Astrocyte (in vitro differentiated cells and primary cell): ENCODE results near the gene KDELR1. TPM values are rescaled to one million over a fixed set of nuclear protein-coding genes. Genes with fewer than 3 reads are reported as not detected.

Experiments
- DNase-seq: peaks from one replicate; pipeline ENCODE4 v3.0.0-alpha.2; 2010; ENCODE audit warnings: low read depth
- FAIRE-seq: peaks from 2 replicates; lab custom pipeline; 2011; peaks lifted over from hg19 to GRCh38; lab: Jason Lieb, UNC
- H2AFZ ChIP-seq: 2 replicates; pipeline ENCODE4 v1.6.0; 2012; ENCODE audit warnings: low read depth, low read length, inconsistent platforms
- H3K27ac ChIP-seq: 2 replicates; pipeline ENCODE4 v1.5.1; 2011; ENCODE audit warnings: low read depth, low read length, inconsistent platforms
- H3K27me3 ChIP-seq: 2 replicates; pipeline ENCODE4 v1.6.0; 2011; ENCODE audit warnings: low read length, inconsistent platforms; ENCODE audit not compliant: insufficient read depth
- H3K36me3 ChIP-seq: 2 replicates; pipeline ENCODE4 v1.5.1; 2011; ENCODE audit warnings: low read length, inconsistent platforms; ENCODE audit not compliant: insufficient read depth
- H3K4me1 ChIP-seq: 2 replicates; pipeline ENCODE4 v1.5.1; 2011; ENCODE audit warnings: low read length, inconsistent platforms; ENCODE audit not compliant: insufficient read depth
- H3K4me2 ChIP-seq: 2 replicates; pipeline ENCODE4 v1.6.0; 2012; ENCODE audit warnings: low read length, inconsistent platforms
- H3K4me3 ChIP-seq: 2 replicates; pipeline ENCODE4 v1.5.1; 2011; ENCODE audit warnings: low read depth, mild to moderate bottlenecking, low read length, inconsistent platforms; ENCODE audit not compliant: insufficient read depth
- H3K79me2 ChIP-seq: 2 replicates; pipeline ENCODE4 v1.6.0; 2012; ENCODE audit warnings: mild to moderate bottlenecking, low read length, inconsistent platforms; ENCODE audit not compliant: insufficient read depth
- H3K9ac ChIP-seq: 2 replicates; pipeline ENCODE4 v1.6.0; 2012; ENCODE audit warnings: mild to moderate bottlenecking, low read length, inconsistent platforms
- H3K9me3 ChIP-seq: 2 replicates; pipeline ENCODE4 v1.5.1; 2012; ENCODE audit warnings: low read depth, mild to moderate bottlenecking, low read length, inconsistent platforms; ENCODE audit not compliant: insufficient read depth
- H4K20me1 ChIP-seq: 2 replicates; pipeline ENCODE4 v1.6.0; 2012; ENCODE audit warnings: low read length, inconsistent platforms; ENCODE audit not compliant: insufficient read depth
- H3K27ac Mint-ChIP-seq: one replicate; pipeline ENCODE4 v1.8.0; 2021; ENCODE audit warnings: mild to moderate bottlenecking, mixed read lengths; ENCODE audit not compliant: unreplicated experiment
- H3K27me3 Mint-ChIP-seq: one replicate; pipeline ENCODE4 v1.8.0; 2021; ENCODE audit warnings: low read depth, mixed read lengths; ENCODE audit not compliant: unreplicated experiment
- H3K36me3 Mint-ChIP-seq: one replicate; pipeline ENCODE4 v1.8.0; 2021; ENCODE audit warnings: low read depth, mixed read lengths; ENCODE audit not compliant: unreplicated experiment
- H3K4me1 Mint-ChIP-seq: one replicate; pipeline ENCODE4 v1.8.0; 2021; ENCODE audit warnings: low read depth, mixed read lengths; ENCODE audit not compliant: unreplicated experiment
- H3K4me3 Mint-ChIP-seq: one replicate; pipeline ENCODE4 v1.8.0; 2021; ENCODE audit warnings: mild to moderate bottlenecking, moderate library complexity, mixed read lengths; ENCODE audit not compliant: unreplicated experiment
- H3K9me3 Mint-ChIP-seq: one replicate; pipeline ENCODE4 v1.8.0; 2021; ENCODE audit warnings: mild to moderate bottlenecking, mixed read lengths; ENCODE audit not compliant: unreplicated experiment
- EZH2 ChIP-seq: IDR thresholded peaks from 2 replicates; pipeline ENCODE4 v1.6.1; 2012; ENCODE audit warnings: mild to moderate bottlenecking, low read length, inconsistent platforms; ENCODE audit not compliant: insufficient read depth
- total RNA-seq: library from RNA; stranded (reverse); gene quantifications from 2 replicates; pipeline ENCODE4 v1.2.1, GENCODE V29; 2021
- TF ChIP-seq, protein P1 (sequence below): IDR thresholded peaks from 2 replicates; pipeline ENCODE4 v1.5.1; 2011; ENCODE audit warnings: low read depth, mild to moderate bottlenecking, inconsistent platforms, low read length, moderate library complexity; ENCODE audit not compliant: insufficient read depth

KDELR1 gene
- total RNA-seq, 1 donor from 2014 or later, result 370 TPM

DNA sequence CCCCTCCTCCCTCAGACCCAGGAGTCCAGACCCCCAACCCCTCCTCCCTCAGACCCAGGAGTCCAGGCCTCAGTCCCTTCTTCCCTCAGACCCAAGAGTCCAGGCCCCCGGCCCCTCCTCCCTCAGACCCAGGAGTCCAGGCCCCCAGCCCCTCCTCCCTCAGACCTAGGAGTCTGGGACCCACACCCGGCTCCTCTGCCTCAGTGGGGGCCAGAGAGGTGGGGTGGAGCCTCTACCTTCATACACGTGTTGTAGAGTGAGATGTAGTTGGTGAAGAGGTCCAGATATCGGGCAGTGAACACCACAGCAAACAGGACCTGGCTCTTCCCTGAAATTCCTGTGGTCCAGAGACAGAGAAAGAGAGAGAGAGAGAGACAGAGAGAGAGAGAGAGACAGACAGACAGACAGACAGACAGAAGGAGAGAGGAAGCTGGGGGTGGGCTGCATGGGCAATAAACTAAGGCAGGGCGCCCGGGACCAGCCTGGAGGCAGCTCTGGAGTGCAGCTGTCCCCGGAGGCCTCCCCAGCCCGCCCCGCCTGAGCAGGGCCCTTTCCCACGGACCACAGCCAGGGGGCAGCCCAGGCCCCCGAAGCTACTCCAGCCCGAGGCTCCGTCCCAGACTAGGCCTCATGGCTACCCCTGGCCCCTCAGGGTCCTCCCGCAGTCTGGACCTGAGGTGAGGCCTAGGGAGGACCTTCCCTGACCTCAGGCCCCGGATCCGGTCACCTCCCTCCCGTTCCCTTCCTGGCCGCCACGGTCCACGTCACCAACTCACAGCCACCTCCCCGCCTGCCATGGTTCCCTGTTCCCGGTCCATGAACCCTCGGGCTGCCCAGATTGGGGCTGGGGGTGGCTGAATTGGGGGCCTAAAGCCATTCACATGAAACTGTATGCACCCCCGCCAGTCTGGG is 907 bp downstream of the KDELR1 start:
- H4K20me1 ChIP-seq, result peaks cover 46% of the 10 kb centered on the region

DNA sequence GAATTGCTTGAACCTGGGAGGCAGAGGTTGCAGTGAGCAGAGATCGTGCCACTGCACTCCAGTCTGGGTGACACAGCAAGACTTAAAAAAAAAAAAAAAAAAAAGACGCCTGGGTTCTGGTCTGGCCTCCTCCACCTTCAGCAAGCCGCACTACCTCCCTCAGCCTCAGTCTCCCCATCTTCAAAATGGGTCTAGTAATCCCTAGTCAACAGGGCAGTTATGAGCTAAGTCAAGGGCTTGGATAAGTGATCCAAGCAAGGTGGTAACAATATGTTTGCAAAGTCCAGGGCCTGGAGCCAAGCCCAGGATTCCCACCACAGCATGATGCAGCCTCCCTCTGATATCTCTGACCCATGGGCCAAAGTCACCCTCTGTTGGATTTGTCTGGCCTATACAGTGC is 4.4 kb downstream of the KDELR1 start:
- H3K27ac Mint-ChIP-seq, result peak overlapping the region; percentile 34
- Histone ChIP-seq H3K36me3 (peaks cover 41% of the 10 kb centered on the region), H3K4me1 (peaks cover 5% of the 10 kb centered on the region), H4K20me1 (peaks cover 68% of the 10 kb centered on the region), H3K9me3 (no peaks in the 10 kb centered on the region), H3K4me3 (no peak overlapping the region), H3K4me2 (no peak overlapping the region), H3K9ac (no peak overlapping the region), H3K27ac (no peak overlapping the region), H3K79me2 (peaks cover 52% of the 10 kb centered on the region), H2AFZ (no peak overlapping the region), H3K27me3 (no peaks in the 10 kb centered on the region)
- no peaks in the 10 kb centered on the region for H3K27me3 Mint-ChIP-seq
- no peak overlapping the region for H3K4me3 Mint-ChIP-seq
- H3K36me3 Mint-ChIP-seq, result peaks cover 14% of the 10 kb centered on the region
- FAIRE-seq (no peak), DNase-seq (no peak)
- no peaks in the 10 kb centered on the region for H3K9me3 Mint-ChIP-seq
- H3K4me1 Mint-ChIP-seq, result peaks cover 14% of the 10 kb centered on the region
- no peak for TF ChIP-seq EZH2
- TF ChIP-seq, protein P1, sequence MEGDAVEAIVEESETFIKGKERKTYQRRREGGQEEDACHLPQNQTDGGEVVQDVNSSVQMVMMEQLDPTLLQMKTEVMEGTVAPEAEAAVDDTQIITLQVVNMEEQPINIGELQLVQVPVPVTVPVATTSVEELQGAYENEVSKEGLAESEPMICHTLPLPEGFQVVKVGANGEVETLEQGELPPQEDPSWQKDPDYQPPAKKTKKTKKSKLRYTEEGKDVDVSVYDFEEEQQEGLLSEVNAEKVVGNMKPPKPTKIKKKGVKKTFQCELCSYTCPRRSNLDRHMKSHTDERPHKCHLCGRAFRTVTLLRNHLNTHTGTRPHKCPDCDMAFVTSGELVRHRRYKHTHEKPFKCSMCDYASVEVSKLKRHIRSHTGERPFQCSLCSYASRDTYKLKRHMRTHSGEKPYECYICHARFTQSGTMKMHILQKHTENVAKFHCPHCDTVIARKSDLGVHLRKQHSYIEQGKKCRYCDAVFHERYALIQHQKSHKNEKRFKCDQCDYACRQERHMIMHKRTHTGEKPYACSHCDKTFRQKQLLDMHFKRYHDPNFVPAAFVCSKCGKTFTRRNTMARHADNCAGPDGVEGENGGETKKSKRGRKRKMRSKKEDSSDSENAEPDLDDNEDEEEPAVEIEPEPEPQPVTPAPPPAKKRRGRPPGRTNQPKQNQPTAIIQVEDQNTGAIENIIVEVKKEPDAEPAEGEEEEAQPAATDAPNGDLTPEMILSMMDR, result no peak

More for the DNA sequence above, 907 bp downstream of the KDELR1 start:
- H3K9ac ChIP-seq, result peak overlapping the region; percentile 99
- peak overlapping the region; percentile 93 for H3K27ac ChIP-seq
- H3K27ac Mint-ChIP-seq, result peak overlapping the region; percentile 97
- H3K36me3 ChIP-seq, result peaks cover 23% of the 10 kb centered on the region
- H3K27me3 ChIP-seq, result peaks cover 11% of the 10 kb centered on the region
- DNase-seq, result peak; percentile 47
- peaks cover 11% of the 10 kb centered on the region for H3K4me1 ChIP-seq
- no peaks in the 10 kb centered on the region for H3K9me3 ChIP-seq
- TF ChIP-seq, protein P1, result no peak
- no peak for TF ChIP-seq EZH2
- H2AFZ ChIP-seq, result peak overlapping the region; percentile 58
- peaks cover 48% of the 10 kb centered on the region for H3K79me2 ChIP-seq
- peaks cover 9% of the 10 kb centered on the region for H3K36me3 Mint-ChIP-seq
- H3K4me3 ChIP-seq, result peak overlapping the region; percentile 89
- H3K27me3 Mint-ChIP-seq, result peaks cover 2% of the 10 kb centered on the region
- H3K4me3 Mint-ChIP-seq, result peak overlapping the region; percentile 98
- H3K4me1 Mint-ChIP-seq, result peaks cover 16% of the 10 kb centered on the region
- no peak for FAIRE-seq
- peak overlapping the region; percentile 93 for H3K4me2 ChIP-seq
- H3K9me3 Mint-ChIP-seq, result no peaks in the 10 kb centered on the region
